IPS-18a (cell line): ENCODE data around the gene KDM2A.

ENCODE experiments used
- H3K27ac ChIP-seq: one replicate; pipeline ENCODE4 v1.5.1; 2013; ENCODE audit warnings: low read length
- H3K27me3 ChIP-seq: one replicate; pipeline ENCODE4 v1.6.1; 2013; ENCODE audit warnings: mild to moderate bottlenecking, low read length; ENCODE audit not compliant: control insufficient read depth, insufficient read depth
- H3K36me3 ChIP-seq: one replicate; pipeline ENCODE4 v1.6.1; 2013; ENCODE audit warnings: low read depth, low read length; ENCODE audit not compliant: control insufficient read depth
- H3K4me1 ChIP-seq: one replicate; pipeline ENCODE4 v1.6.1; 2013; ENCODE audit warnings: low read depth, low read length; ENCODE audit not compliant: control insufficient read depth
- H3K4me3 ChIP-seq: one replicate; pipeline ENCODE4 v1.5.1; 2013; ENCODE audit warnings: low read length
- H3K9ac ChIP-seq: one replicate; pipeline ENCODE4 v1.6.1; 2013; ENCODE audit warnings: mild to moderate bottlenecking, low read length, moderate library complexity
- H3K9me3 ChIP-seq: one replicate; pipeline ENCODE4 v1.6.1; 2013; ENCODE audit warnings: low read depth, low read length; ENCODE audit not compliant: control insufficient read depth

KDM2A gene

DNA sequence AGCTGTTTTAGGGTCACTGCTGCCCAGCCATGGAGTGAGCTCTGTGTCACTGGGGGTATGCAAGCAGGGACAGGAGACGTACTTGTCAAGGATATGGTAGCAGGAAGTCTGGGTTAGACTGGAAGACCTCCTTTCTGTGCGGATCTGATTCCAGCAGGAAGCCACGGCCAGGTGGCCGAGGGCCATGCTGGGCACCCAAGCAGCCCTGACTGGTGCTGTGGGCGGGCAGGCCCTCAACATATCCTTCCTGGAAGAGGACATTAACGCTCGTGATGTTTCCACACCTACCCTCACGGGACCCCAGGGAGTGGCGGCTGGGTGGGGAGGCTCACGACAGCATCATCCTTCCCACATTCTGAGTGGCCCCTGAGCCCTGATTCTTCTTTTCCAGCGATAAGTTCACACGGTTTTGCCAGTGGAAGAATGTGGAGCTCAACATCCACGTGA, 161.3 kb downstream of the KDM2A start:
- Histone ChIP-seq H3K4me3 (no peak overlapping the region), H3K4me1 (peaks cover 14% of the 10 kb centered on the region), H3K9ac (no peak overlapping the region), H3K27ac (no peak overlapping the region), H3K36me3 (peaks cover 57% of the 10 kb centered on the region), H3K27me3 (no peaks in the 10 kb centered on the region), H3K9me3 (no peaks in the 10 kb centered on the region)

GRCh38 chr11:67280788-67281551, 161.9 kb downstream of the KDM2A start:
- peaks cover 14% of the 10 kb centered on the region for H3K4me1 ChIP-seq
- no peaks in the 10 kb centered on the region for H3K9me3 ChIP-seq
- no peak overlapping the region for H3K9ac ChIP-seq
- H3K4me3 ChIP-seq = no peak overlapping the region
- no peak overlapping the region for H3K27ac ChIP-seq
- peaks cover 57% of the 10 kb centered on the region for H3K36me3 ChIP-seq
- no peaks in the 10 kb centered on the region for H3K27me3 ChIP-seq

- no peak overlapping the region for H3K9ac ChIP-seq
- H3K4me1 ChIP-seq = peaks cover 11% of the 10 kb centered on the region
- no peak overlapping the region for H3K27ac ChIP-seq
- no peaks in the 10 kb centered on the region for H3K9me3 ChIP-seq
- H3K36me3 ChIP-seq = peaks cover 57% of the 10 kb centered on the region
- no peak overlapping the region for H3K4me3 ChIP-seq
- H3K27me3 ChIP-seq = no peaks in the 10 kb centered on the region
Measured at GRCh38 chr11:67281552-67282150, 162.6 kb downstream of the KDM2A start.

- Histone ChIP-seq H3K4me3 (no peak overlapping the region), H3K9me3 (no peaks in the 10 kb centered on the region), H3K27me3 (no peaks in the 10 kb centered on the region), H3K4me1 (peaks cover 4% of the 10 kb centered on the region), H3K27ac (no peak overlapping the region), H3K36me3 (peaks cover 57% of the 10 kb centered on the region), H3K9ac (no peak overlapping the region)
Measured at GRCh38 chr11:67282155-67282875, 163.3 kb downstream of the KDM2A start.

GRCh38 chr11:67282876-67283371, 163.9 kb downstream of the KDM2A start:
- H3K36me3 ChIP-seq = peaks cover 57% of the 10 kb centered on the region
- peaks cover 5% of the 10 kb centered on the region for H3K4me1 ChIP-seq
- no peak overlapping the region for H3K27ac ChIP-seq
- H3K27me3 ChIP-seq = no peaks in the 10 kb centered on the region
- H3K9ac ChIP-seq = no peak overlapping the region
- H3K4me3 ChIP-seq = no peak overlapping the region
- no peaks in the 10 kb centered on the region for H3K9me3 ChIP-seq

DNA sequence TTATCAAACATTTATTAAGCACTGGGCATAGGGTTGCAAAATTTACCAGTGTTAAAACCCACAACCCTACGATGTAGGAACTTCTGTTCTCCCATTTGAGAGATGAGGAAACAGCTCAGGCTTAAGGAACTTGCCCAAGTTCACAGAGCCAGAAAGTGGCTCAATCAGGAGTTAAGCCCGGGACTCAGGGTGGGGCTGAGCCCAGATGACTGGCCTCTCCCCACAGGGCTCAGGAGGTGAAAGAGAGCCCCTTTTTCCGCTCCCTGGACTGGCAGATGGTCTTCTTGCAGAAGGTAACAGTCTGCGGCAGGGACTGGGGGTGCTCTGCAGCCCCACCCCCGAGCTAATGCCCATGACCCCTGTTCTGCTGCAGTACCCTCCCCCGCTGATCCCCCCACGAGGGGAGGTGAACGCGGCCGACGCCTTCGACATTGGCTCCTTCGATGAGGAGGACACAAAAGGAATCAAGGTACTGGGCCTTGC, 164.5 kb downstream of the KDM2A start:
- H3K27ac ChIP-seq = no peak overlapping the region
- H3K4me1 ChIP-seq = peaks cover 9% of the 10 kb centered on the region
- H3K9me3 ChIP-seq = no peaks in the 10 kb centered on the region
- no peaks in the 10 kb centered on the region for H3K27me3 ChIP-seq
- H3K36me3 ChIP-seq = peaks cover 57% of the 10 kb centered on the region
- no peak overlapping the region for H3K9ac ChIP-seq
- H3K4me3 ChIP-seq = no peak overlapping the region

DNA sequence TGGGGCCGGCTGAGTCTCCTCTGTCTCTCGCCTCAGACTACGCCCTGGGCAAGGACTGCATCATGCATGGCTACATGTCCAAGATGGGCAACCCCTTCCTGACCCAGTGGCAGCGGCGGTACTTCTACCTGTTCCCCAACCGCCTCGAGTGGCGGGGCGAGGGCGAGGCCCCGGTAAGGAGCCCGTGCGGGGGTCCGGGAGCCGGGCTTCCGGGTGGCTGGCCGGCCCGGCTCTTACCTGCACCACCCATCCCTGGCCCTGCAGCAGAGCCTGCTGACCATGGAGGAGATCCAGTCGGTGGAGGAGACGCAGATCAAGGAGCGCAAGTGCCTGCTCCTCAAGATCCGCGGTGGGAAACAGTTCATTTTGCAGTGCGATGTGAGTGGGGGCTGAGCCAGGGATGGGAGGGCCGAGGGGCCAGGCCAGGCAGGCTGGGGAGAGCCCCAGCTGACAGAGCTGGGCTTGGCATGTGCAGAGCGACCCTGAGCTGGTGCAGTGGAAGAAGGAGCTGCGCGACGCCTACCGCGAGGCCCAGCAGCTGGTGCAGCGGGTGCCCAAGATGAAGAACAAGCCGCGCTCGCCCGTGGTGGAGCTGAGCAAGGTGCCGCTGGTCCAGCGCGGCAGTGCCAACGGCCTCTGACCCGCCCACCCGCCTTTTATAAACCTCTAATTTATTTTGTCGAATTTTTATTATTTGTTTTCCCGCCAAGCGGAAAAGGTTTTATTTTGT, 165.9 kb downstream of the KDM2A start:
- no peak overlapping the region for H3K9ac ChIP-seq
- H3K27ac ChIP-seq = no peak overlapping the region
- no peaks in the 10 kb centered on the region for H3K9me3 ChIP-seq
- H3K4me3 ChIP-seq = no peak overlapping the region
- H3K27me3 ChIP-seq = no peaks in the 10 kb centered on the region
- peaks cover 51% of the 10 kb centered on the region for H3K36me3 ChIP-seq
- H3K4me1 ChIP-seq = peaks cover 9% of the 10 kb centered on the region

DNA sequence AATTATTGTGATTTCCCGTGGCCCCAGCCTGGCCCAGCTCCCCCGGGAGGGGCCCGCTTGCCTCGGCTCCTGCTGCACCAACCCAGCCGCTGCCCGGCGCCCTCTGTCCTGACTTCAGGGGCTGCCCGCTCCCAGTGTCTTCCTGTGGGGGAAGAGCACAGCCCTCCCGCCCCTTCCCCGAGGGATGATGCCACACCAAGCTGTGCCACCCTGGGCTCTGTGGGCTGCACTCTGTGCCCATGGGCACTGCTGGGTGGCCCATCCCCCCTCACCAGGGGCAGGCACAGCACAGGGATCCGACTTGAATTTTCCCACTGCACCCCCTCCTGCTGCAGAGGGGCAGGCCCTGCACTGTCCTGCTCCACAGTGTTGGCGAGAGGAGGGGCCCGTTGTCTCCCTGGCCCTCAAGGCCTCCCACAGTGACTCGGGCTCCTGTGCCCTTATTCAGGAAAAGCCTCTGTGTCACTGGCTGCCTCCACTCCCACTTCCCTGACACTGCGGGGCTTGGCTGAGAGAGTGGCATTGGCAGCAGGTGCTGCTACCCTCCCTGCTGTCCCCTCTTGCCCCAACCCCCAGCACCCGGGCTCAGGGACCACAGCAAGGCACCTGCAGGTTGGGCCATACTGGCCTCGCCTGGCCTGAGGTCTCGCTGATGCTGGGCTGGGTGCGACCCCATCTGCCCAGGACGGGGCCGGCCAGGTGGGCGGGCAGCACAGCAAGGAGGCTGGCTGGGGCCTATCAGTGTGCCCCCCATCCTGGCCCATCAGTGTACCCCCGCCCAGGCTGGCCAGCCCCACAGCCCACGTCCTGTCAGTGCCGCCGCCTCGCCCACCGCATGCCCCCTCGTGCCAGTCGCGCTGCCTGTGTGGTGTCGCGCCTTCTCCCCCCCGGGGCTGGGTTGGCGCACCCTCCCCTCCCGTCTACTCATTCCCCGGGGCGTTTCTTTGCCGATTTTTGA, 166.8 kb downstream of the KDM2A start:
- peaks cover 9% of the 10 kb centered on the region for H3K4me1 ChIP-seq
- no peaks in the 10 kb centered on the region for H3K9me3 ChIP-seq
- no peak overlapping the region for H3K9ac ChIP-seq
- H3K4me3 ChIP-seq = no peak overlapping the region
- no peaks in the 10 kb centered on the region for H3K27me3 ChIP-seq
- H3K27ac ChIP-seq = no peak overlapping the region
- peaks cover 45% of the 10 kb centered on the region for H3K36me3 ChIP-seq

DNA sequence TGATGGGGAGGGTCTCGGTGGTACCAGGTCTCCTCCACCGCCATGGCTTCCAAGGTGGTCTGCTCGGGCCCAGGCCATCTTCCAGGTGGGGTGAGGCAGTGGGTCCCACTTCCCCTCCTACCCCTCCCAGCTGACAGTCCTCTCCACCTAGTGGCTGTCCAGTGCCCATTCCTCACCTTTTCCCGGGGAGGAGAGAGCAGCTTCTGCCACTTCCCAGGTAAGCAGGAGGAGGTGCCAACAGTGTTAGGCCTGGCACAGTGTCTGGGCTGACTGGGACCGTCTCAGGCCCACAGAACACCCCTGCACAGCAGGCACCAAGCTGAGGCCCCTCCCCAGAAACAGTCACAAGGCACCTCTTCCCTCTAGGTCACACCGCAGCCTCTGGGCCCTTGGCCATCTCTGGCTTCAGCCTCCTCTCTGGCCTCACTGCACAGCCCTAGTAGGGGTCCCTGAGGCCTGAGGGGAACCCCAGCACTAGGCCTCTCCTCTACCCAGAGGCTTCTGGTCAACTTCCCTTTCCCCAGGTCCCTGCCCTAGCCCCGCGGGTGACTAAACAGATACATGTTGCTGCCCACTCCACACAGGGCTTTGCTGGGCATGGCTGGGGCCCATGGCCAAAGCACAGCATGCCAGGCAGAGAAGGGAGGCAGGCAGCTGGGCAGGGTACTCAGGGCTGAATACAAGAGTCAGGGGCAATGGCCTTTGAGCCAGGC, 167.7 kb downstream of the KDM2A start:
- peaks cover 9% of the 10 kb centered on the region for H3K4me1 ChIP-seq
- no peak overlapping the region for H3K9ac ChIP-seq
- H3K9me3 ChIP-seq = no peaks in the 10 kb centered on the region

More for the DNA sequence above, 167.7 kb downstream of the KDM2A start:
- H3K27me3 ChIP-seq = no peaks in the 10 kb centered on the region
- no peak overlapping the region for H3K27ac ChIP-seq
- peaks cover 39% of the 10 kb centered on the region for H3K36me3 ChIP-seq
- no peak overlapping the region for H3K4me3 ChIP-seq
